Psoas muscle (tissue), 8 donors: ENCODE results near the gene FAM20A. TPM values are rescaled to one million over a fixed set of nuclear protein-coding genes. Genes with fewer than 3 reads are reported as not detected.

Experiments used
- ATAC-seq, 4 donors: fragments of 200-7000 bp; cut with Tn5 transposase; one replicate each; pipeline ENCODE4 v1.9.1; 2020; ENCODE audit warnings: moderate library complexity in 3 of 4, mild to moderate bottlenecking in 2 of 4
- DNase-seq, 2 donors: peaks; one replicate each; pipeline ENCODE4 v3.0.0-alpha.2; 2020
- H3K27ac ChIP-seq: fragments of 200-600 bp; one replicate; pipeline ENCODE4 v1.8.0; 2022
- H3K27me3 ChIP-seq, 3 donors: fragments of 200-600 bp in 1 of 3; one replicate each; pipeline versions ENCODE4 v1.6.1 to v1.8.0; 2013 to 2022; ENCODE audit warnings: low read length in 2 of 3, mild to moderate bottlenecking in 2 of 3, moderate library complexity in 1 of 3; ENCODE audit not compliant: insufficient read depth in 3 of 3
- H3K36me3 ChIP-seq, 2 donors: fragments of 200-600 bp in 1 of 2; one replicate each; pipeline versions ENCODE4 v1.6.1 to v1.8.0; 2013 to 2022; ENCODE audit warnings: low read depth in 1 of 2, mild to moderate bottlenecking in 1 of 2, moderate library complexity in 1 of 2; ENCODE audit not compliant: insufficient read depth in 1 of 2
- H3K4me1 ChIP-seq: fragments of 200-600 bp; one replicate; pipeline ENCODE4 v1.8.0; 2022
- H3K4me3 ChIP-seq: fragments of 200-600 bp; one replicate; pipeline ENCODE4 v1.8.0; 2022; ENCODE audit warnings: mild to moderate bottlenecking
- H3K9me3 ChIP-seq: fragments of 200-600 bp; one replicate; pipeline ENCODE4 v1.8.0; 2022
- CTCF ChIP-seq: fragments of 200-600 bp; IDR thresholded peaks from one replicate; pipeline ENCODE4 v1.8.0; 2022; ENCODE audit warnings: antibody characterized with exemption
- WGBS, 3 donors: extraction: QIAGEN DNeasy Blood & Tissue Kit; methylation state at CpG; one replicate each; pipeline versions ENCODE4 v1.1.6 to v1.1.7; 2013; 5-methylcytosine and 5-hydroxymethylcytosine counted together
- intact Hi-C, 2 donors: fragments of 100-400 bp; cut with DNase I; formaldehyde crosslinking; loops; one replicate each; pipeline versions ENCODE4 v1.11.0 to v1.14.2; 2022
- long read RNA-seq, 2 donors: library from polyadenylated mRNA; unstranded; transcript quantifications; one replicate each; pipeline ENCODE4 v2.0.0, GENCODE V29; 2021
- polyA plus RNA-seq, 3 donors: library from polyadenylated mRNA; stranded (reverse); fragments of 200-250 nt; gene quantifications; one replicate each; pipeline ENCODE4 v1.2.3, GENCODE V29; 2013
- total RNA-seq, 4 donors: library from RNA; stranded (reverse); fragmentation: NEBNext Ultra II Directional in 2 of 4; extraction: Animal tissue kit (Norgen Biotek cat#: 25700) in 2 of 4; gene quantifications; one replicate each; pipeline versions ENCODE4 v1.2.1 to v1.2.4, GENCODE V29; 2021 to 2023
- donor health status: healthy with polysubstance abuse.
- donor health status: DM: no; HTN: no; CAD: no; lungs with moderate emphysema.
- donor health status: Bipolar disorder and iron deficiency.
- donor health status: healthy.
- donor health status: DM: yes; HTN: yes; CAD: no.
- donor health status: DM: no; HTN: no; CAD: no.
- donor health status: DM: no; HTN: no; CAD: no.
- donor health status: DM: yes; HTN: yes; CAD: no.

The FAM20A gene
- total RNA-seq: 1 to 10 TPM; 1.1 to 7.1 (median 2.4) TPM
- polyA plus RNA-seq: 1 to 10 TPM in 2 of 3 donors, under 1 TPM in 1; 0.83 to 2.1 (median 1.3) TPM
- long read RNA-seq, donor 1, transcript FAM20A-205 (11 exons, 2,955 nt): major isoform, 5 of 10 reads
- long read RNA-seq, donor 1, partial matches to known transcripts: 0 of 10 reads
- long read RNA-seq, donor 1, other reads (novel, unspliced or antisense): 5 of 10 reads
- long read RNA-seq, donor 2, partial matches to known transcripts: 0 of 9 reads
- long read RNA-seq, donor 2, other reads (novel, unspliced or antisense): 7 of 9 reads

GRCh38 chr17:68600931-68601564 is at the start of gene FAM20A:
Gene FAM20A (minus strand): TSS chr17:68601367. CDS start chr17:68600666, 701 bp downstream.
- WGBS, 3 donors: 3 to 7% (median 6%) methylated on average over 20 to 68 of the region's 69 CpGs
- intact Hi-C loops: no loop called here
- H3K36me3 ChIP-seq: no peaks in the 10 kb centered on the region
- no peaks in the 10 kb centered on the region for H3K4me1 ChIP-seq
- TF ChIP-seq CTCF: no peak
- ATAC-seq (peak in 3 of 4 donors; percentile 28 to 44 (median 40)), DNase-seq (peak; percentile 42 to 74)
- peak within 1 kb of the TSS; percentile 73 for H3K4me3 ChIP-seq
- peaks cover 0 to 50% (median 11%) of the 10 kb centered on the region in 3 donors for H3K27me3 ChIP-seq
- H3K9me3 ChIP-seq: no peaks in the 10 kb centered on the region
- H3K27ac ChIP-seq: peak within 1 kb of the TSS; percentile 61

DNA sequence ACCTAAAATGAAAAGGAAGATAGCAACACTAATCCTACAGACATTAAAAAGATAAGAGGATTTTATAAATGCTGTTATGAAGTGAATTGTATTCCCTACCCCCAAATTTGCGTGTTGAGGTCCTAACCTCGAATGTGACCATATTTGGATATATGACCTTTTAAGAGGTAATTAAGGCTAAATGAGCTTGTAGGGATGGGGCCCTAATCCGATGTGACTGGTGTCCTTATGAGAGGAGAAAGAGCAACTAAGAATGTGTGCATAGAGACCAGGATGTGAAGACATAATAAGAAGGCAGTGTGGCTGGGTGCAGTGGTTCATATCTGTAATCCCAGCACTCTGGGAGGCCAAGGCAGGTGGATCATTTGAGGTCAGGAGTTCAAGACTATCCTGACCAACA is 48.2 kb upstream of the FAM20A start:
- Histone ChIP-seq H3K9me3 (peaks cover 4% of the 10 kb centered on the region), H3K4me3 (no peak overlapping the region), H3K4me1 (no peaks in the 10 kb centered on the region), H3K36me3 (no peaks in the 10 kb centered on the region), H3K27me3 (no peaks in the 10 kb centered on the region), H3K27ac (no peak overlapping the region)
- 89 to 97% (median 94%) methylated on average over 3 of the region's 3 CpGs for WGBS, 3 donors
- intact Hi-C loops: no loop called here
- ATAC-seq (no peak), DNase-seq (no peak)
- TF ChIP-seq CTCF: no peak

GRCh38 chr17:68646626-68647526 is 45.7 kb upstream of the FAM20A start:
- peak in 1 of 2 donors; percentile 23 for DNase-seq
- TF ChIP-seq CTCF: no peak
- no peak overlapping the region for H3K4me3 ChIP-seq
- no peaks in the 10 kb centered on the region for H3K36me3 ChIP-seq
- ATAC-seq: no peak
- WGBS, 3 donors: 90 to 94% (median 91%) methylated on average over 11 of the region's 11 CpGs
- no peak overlapping the region for H3K27ac ChIP-seq
- intact Hi-C loops: no loop called here
- no peaks in the 10 kb centered on the region for H3K4me1 ChIP-seq
- H3K27me3 ChIP-seq: no peaks in the 10 kb centered on the region
- H3K9me3 ChIP-seq: peaks cover 4% of the 10 kb centered on the region

GRCh38 chr17:68642118-68642412 is 40.9 kb upstream of the FAM20A start:
- intact Hi-C loops: no loop called here
- H3K4me3 ChIP-seq: no peak overlapping the region
- H3K9me3 ChIP-seq: no peaks in the 10 kb centered on the region
- no peaks in the 10 kb centered on the region for H3K36me3 ChIP-seq
- ATAC-seq (peak in 1 of 4 donors; percentile 48), DNase-seq (no peak)
- WGBS, 3 donors: 39 to 66% (median 43%) methylated on average over 4 of the region's 4 CpGs
- no peaks in the 10 kb centered on the region for H3K4me1 ChIP-seq
- TF ChIP-seq CTCF: no peak
- no peak overlapping the region for H3K27ac ChIP-seq
- peaks cover 0 to 4% (median 0%) of the 10 kb centered on the region in 3 donors for H3K27me3 ChIP-seq
